ENCODE data around the gene CHST13. TPM values are rescaled to one million over a fixed set of nuclear protein-coding genes. Genes with fewer than 3 reads are reported as not detected.
"Not testable (repeated sequence)": the region's sequence is repeated elsewhere in the genome, so short reads cannot be mapped to it uniquely, and the experiment has no call there.

The CHST13 gene
- total RNA-seq, 8 experiments from 2014 or later, result 0.28 to 1.6 (median 0.40) TPM; not detected in 5

DNA sequence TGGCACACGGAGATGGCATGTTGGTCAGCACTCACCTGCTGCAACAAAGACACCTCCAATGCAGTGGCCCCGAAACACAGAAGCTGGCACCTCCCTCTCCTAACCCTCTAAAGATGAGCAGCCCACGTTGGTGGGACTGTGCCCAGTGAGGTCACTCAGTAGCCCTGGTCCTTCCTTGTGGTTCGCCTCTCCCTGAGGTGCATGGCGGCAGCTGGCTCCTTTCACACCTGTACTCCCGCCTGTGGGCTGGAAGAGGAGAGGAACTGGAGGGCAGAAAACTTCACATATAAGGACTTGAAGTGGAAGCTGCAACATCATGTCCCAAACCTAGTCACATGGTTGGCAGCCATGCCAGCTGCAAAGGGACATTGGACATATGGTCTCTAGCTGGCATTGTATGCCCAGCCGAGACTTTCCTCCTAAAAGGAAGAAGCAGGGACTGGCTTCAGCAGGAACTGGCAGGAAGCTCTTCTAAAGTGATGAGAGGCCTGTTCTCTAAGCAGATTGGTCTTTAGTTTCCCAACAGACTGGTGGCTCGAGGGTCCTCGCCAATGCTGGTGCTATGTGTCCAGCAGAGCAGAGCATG lies 45.5 kb downstream of the CHST13 start:
- Histone ChIP-seq H3K4me1 (replicated peaks in 1 of 2) (peaks cover 3 to 5% of the 10 kb centered on the region in 2 donors), H3K4me3 (no peak overlapping the region), H3K27ac (no peak overlapping the region)
- WGBS, 10 experiments, result 55 to 100% (median 97%) methylated on average over 1 to 4 of the region's 9 CpGs; no CpG with 5 or more reads in 4 of the 10 experiments
- in situ Hi-C loops (cut with MboI; ENCODE audit: low pct_unique_long_range_greater_than_20kb in 2 of 9, low sequenced_read_pairs in 9 of 9, unreplicated experiment in 9 of 9), result no loop called here
- ATAC-seq (replicated peaks in 6 of 8), result no peak

GRCh38 chr3:126570103-126570541 lies 46.2 kb downstream of the CHST13 start:
- Histone ChIP-seq H3K4me3 (no peak overlapping the region), H3K4me1 (replicated peaks in 1 of 2) (peaks cover 3 to 5% of the 10 kb centered on the region in 2 donors), H3K27ac (no peak overlapping the region)
- ATAC-seq (replicated peaks in 6 of 8), result no peak
- in situ Hi-C loops (cut with MboI; ENCODE audit: low pct_unique_long_range_greater_than_20kb in 2 of 9, low sequenced_read_pairs in 9 of 9, unreplicated experiment in 9 of 9), result no loop called here
- WGBS, 10 experiments, result 0 to 85% (median 70%) methylated on average over 1 to 4 of the region's 6 CpGs; no CpG with 5 or more reads in 6 of the 10 experiments

DNA sequence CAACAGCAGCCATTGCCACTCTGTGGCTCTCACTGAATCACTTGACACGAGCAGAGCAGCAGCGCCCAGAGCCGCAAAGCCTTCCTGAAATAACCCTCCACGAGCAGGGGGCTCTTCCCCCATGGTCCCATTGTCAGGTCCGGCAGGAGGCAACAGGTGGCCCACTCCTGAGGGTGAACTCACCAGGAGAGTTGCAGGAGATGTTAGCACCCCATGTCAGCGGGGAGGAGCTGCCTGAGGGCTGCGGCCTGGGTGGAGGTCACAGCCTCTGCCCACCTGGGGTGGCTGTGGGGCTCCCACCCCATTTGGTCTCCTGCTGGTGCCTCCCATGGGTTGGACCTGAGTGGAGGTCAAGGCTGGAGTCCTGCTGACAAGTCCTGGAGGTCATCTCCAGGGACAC lies 47.1 kb downstream of the CHST13 start:
- Histone ChIP-seq H3K4me1 (replicated peaks in 1 of 2) (peaks cover 3 to 5% of the 10 kb centered on the region in 2 donors), H3K27ac (no peak overlapping the region), H3K4me3 (no peak overlapping the region)
- ATAC-seq (replicated peaks in 6 of 8), result no peak
- WGBS, 10 experiments, result 20 to 100% (median 70%) methylated on average over 1 to 4 of the region's 7 CpGs; no CpG with 5 or more reads in 6 of the 10 experiments
- in situ Hi-C loops (cut with MboI; ENCODE audit: low pct_unique_long_range_greater_than_20kb in 2 of 9, low sequenced_read_pairs in 9 of 9, unreplicated experiment in 9 of 9), result no loop called here

DNA sequence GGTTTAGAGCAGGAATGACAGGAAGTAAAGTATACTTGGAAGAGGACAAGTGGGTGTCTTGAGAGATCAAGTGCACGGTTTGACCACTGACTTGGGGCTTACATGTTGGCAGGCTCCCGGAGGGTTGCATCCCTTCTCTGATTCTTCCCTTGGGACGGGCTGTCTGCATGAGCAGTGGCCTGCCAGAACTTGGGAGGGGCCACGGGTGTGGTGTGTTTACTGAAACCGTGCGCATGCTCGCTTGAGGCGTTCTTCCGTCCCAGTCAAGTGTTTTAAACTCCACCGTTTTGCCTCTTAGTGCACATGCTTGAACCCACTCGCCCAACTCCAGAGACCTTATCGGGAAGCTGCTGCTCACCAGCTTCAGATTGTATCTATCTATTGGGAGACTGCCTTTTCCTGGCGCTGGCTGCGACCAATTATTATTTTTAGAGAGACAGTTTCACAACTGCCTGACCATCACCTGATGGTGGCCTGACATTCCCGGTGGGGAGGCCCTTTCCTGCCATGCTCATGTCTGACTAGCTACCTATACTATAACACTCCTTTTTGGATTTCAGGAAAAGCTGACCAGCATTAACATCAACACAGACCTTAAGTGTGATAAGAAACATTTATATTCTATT lies 49.6 kb downstream of the CHST13 start:
- Histone ChIP-seq H3K4me3 (no peak overlapping the region), H3K4me1 (replicated peaks in 1 of 2) (peaks cover 0 to 5% of the 10 kb centered on the region in 2 donors), H3K27ac (no peak overlapping the region)
- 0 to 100% (median 87%) methylated on average over 1 to 10 of the region's 15 CpGs; no CpG with 5 or more reads in 1 of the 10 experiments for WGBS, 10 experiments
- in situ Hi-C loops (cut with MboI; ENCODE audit: low pct_unique_long_range_greater_than_20kb in 2 of 9, low sequenced_read_pairs in 9 of 9, unreplicated experiment in 9 of 9), result no loop called here
- peak in 3 of 8 experiments; percentile 90 to 96 (median 95) for ATAC-seq (replicated peaks in 6 of 8)

DNA sequence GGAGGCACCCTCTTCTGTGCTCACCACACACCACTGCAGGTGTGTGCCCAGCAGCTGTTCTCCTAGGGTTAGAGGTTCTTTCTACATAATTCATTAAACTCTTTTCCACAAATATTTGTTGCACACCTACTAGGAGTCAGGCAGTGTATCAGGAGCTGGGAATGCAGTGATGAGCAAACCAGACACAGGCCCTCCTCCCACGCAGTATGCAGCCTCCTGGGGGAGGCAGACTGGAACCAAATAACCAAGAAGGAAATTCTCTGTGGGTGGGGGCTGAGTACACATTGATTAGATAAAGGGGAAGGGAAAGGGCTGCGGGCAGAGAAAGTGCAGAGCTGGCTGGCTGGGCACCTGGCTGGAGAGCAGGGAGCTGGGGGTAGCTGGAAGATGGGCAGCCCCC lies 53.3 kb downstream of the CHST13 start:
- 75 to 80% methylated on average over 1 to 2 of the region's 2 CpGs; no CpG with 5 or more reads in 8 of the 10 experiments for WGBS, 10 experiments
- Histone ChIP-seq H3K27ac (no peak overlapping the region), H3K4me1 (replicated peaks in 1 of 2) (no peaks in the 10 kb centered on the region), H3K4me3 (no peak overlapping the region)
- in situ Hi-C loops (cut with MboI; ENCODE audit: low pct_unique_long_range_greater_than_20kb in 2 of 9, low sequenced_read_pairs in 9 of 9, unreplicated experiment in 9 of 9), result no loop called here
- ATAC-seq (replicated peaks in 6 of 8), result no peak

- in situ Hi-C loops (cut with MboI; ENCODE audit: low pct_unique_long_range_greater_than_20kb in 2 of 9, low sequenced_read_pairs in 9 of 9, unreplicated experiment in 9 of 9), result no loop called here
- no peak overlapping the region for H3K27ac ChIP-seq
- H3K4me3 ChIP-seq, result no peak overlapping the region
- ATAC-seq (replicated peaks in 6 of 8), result no peak
- no peaks in the 10 kb centered on the region for H3K4me1 ChIP-seq (replicated peaks in 1 of 2)
- 58 to 92% (median 72%) methylated on average over 2 to 5 of the region's 7 CpGs; no CpG with 5 or more reads in 7 of the 10 experiments for WGBS, 10 experiments
Observed at GRCh38 chr3:126578702-126579101, 54.7 kb downstream of the CHST13 start.

GRCh38 chr3:126580746-126581145 lies 56.8 kb downstream of the CHST13 start:
- H3K4me1 ChIP-seq (replicated peaks in 1 of 2), result no peaks in the 10 kb centered on the region
- H3K4me3 ChIP-seq, result no peak overlapping the region
- in situ Hi-C loops (cut with MboI; ENCODE audit: low pct_unique_long_range_greater_than_20kb in 2 of 9, low sequenced_read_pairs in 9 of 9, unreplicated experiment in 9 of 9), result no loop called here
- H3K27ac ChIP-seq, result no peak overlapping the region
- no peak for ATAC-seq (replicated peaks in 6 of 8)
- WGBS, 10 experiments, result 20 to 90% (median 56%) methylated on average over 1 to 3 of the region's 5 CpGs; no CpG with 5 or more reads in 5 of the 10 experiments

GRCh38 chr3:126581569-126581968 lies 57.6 kb downstream of the CHST13 start:
- ATAC-seq (replicated peaks in 6 of 8), result no peak
- in situ Hi-C loops (cut with MboI; ENCODE audit: low pct_unique_long_range_greater_than_20kb in 2 of 9, low sequenced_read_pairs in 9 of 9, unreplicated experiment in 9 of 9), result no loop called here
- WGBS, 10 experiments, result 11 to 88% (median 67%) methylated on average over 2 of the region's 2 CpGs
- Histone ChIP-seq H3K4me3 (no peak overlapping the region), H3K4me1 (replicated peaks in 1 of 2) (no peaks in the 10 kb centered on the region), H3K27ac (no peak overlapping the region)

GRCh38 chr3:126582311-126582710 lies 58.4 kb downstream of the CHST13 start:
- 0 to 83% (median 61%) methylated on average over 1 to 4 of the region's 4 CpGs; no CpG with 5 or more reads in 3 of the 10 experiments for WGBS, 10 experiments
- in situ Hi-C loops (cut with MboI; ENCODE audit: low pct_unique_long_range_greater_than_20kb in 2 of 9, low sequenced_read_pairs in 9 of 9, unreplicated experiment in 9 of 9), result no loop called here
- no peak overlapping the region for H3K4me3 ChIP-seq
- no peak for ATAC-seq (replicated peaks in 6 of 8)
- H3K27ac ChIP-seq, result no peak overlapping the region
- no peaks in the 10 kb centered on the region for H3K4me1 ChIP-seq (replicated peaks in 1 of 2)

GRCh38 chr3:126591515-126591914 lies 67.6 kb downstream of the CHST13 start:
- H3K4me3 ChIP-seq; H3K27ac ChIP-seq; in situ Hi-C loops (cut with MboI; ENCODE audit: low pct_unique_long_range_greater_than_20kb in 2 of 9, low sequenced_read_pairs in 9 of 9, unreplicated experiment in 9 of 9); H3K4me1 ChIP-seq (replicated peaks in 1 of 2); ATAC-seq (replicated peaks in 6 of 8): not testable (repeated sequence)
- 50 to 100% (median 55%) methylated on average over 1 to 4 of the region's 5 CpGs; no CpG with 5 or more reads in 4 of the 10 experiments for whole genome bisulfite sequencing, 10 experiments

Other genes with a start within 250 kb of the CHST13 start
- 1 to 10 TPM; 1.6 to 4.7 (median 2.9) TPM for gene KLF15, start 166.7 kb upstream of the CHST13 start, total RNA-seq
- 1 to 10 TPM in 1 of 8 experiments, under 1 TPM in 3, not detected in 4; 0.22 to 5.8 (median 0.66) TPM for gene CFAP100, start 129.2 kb upstream of the CHST13 start, total RNA-seq
- gene ZXDC, start 48.3 kb upstream of the CHST13 start, total RNA-seq, result 10 to 100 TPM; 15.1 to 32.0 (median 24.2) TPM
- gene UROC1, start 6.4 kb upstream of the CHST13 start, total RNA-seq, result under 1 TPM in 6 of 8 experiments, not detected in 2; 0.04 to 0.38 (median 0.10) TPM
- gene C3orf22, start 34.8 kb downstream of the CHST13 start, total RNA-seq, result under 1 TPM in 2 of 8 experiments, not detected in 6; 0.15 to 0.47 TPM
- gene TXNRD3, start 131.0 kb downstream of the CHST13 start, total RNA-seq, result 10 to 100 TPM in 4 of 8 experiments, 1 to 10 TPM in 4; 3.7 to 17.7 (median 7.4) TPM
- gene CHCHD6, start 180.1 kb downstream of the CHST13 start, total RNA-seq, result 10 to 100 TPM; 13.9 to 71.2 (median 45.4) TPM

Data from motor neuron (in vitro differentiated cells).